HCT116 (cell line): ENCODE measurements around the gene C1QTNF2. TPM values are rescaled to one million over a fixed set of nuclear protein-coding genes. Genes with fewer than 3 reads are reported as not detected.

Experiments used
- ATAC-seq: fragments of 200-7000 bp; cut with Tn5 transposase; 2 replicates; pipeline ENCODE4 v1.9.1; 2020; ENCODE audit warnings: mild to moderate bottlenecking, moderate library complexity
- BruUV-seq: library from RNA; stranded (reverse); fragments of 400-500 nt; replicated peaks from 2 replicates; lab custom pipeline; 2021; lab: Mats Ljungman, UMichigan
- CTCF ChIA-PET: fragments of 300-600 bp; sonication (Branson Sonifier 250); formaldehyde crosslinking; loops from one replicate; lab custom pipeline; 2021; ENCODE audit warnings: antibody characterized with exemption; lab: Charles Lee
- POLR2A ChIA-PET: fragments of 300-600, 350-600 bp; sonication (Branson Sonifier 250); formaldehyde crosslinking; loops from one replicate; lab custom pipeline; 2021; ENCODE audit warnings: antibody characterized with exemption; lab: Charles Lee
- RAD21 ChIA-PET, 2 experiments: fragments of 300-600 bp; sonication (Branson Sonifier 250); formaldehyde crosslinking; loops; one replicate each; lab custom pipeline; 2023; ENCODE audit warnings: low total read pairs in 2 of 2; ENCODE audit not compliant: uncharacterized antibody in 2 of 2, unreplicated experiment in 2 of 2, low non-redundant PET in 1 of 2; lab: Charles Lee
- DNase-seq: peaks from one replicate; pipeline ENCODE4 v3.0.0-alpha.2; 2010; ENCODE audit warnings: low read depth, low spot score
- H2AFZ ChIP-seq: fragments of 200-600 bp; shearing (Covaris generic), sonication (generic); 2 replicates; pipeline ENCODE4 v1.6.1; 2017; ENCODE audit warnings: low read depth, mixed run types, mixed read lengths, antibody characterized with exemption, low read length; ENCODE audit not compliant: poor library complexity, severe bottlenecking
- H3K27ac ChIP-seq: 2 replicates; pipeline ENCODE4 v1.5.1; 2012; ENCODE audit warnings: low read depth, low read length
- H3K27me3 ChIP-seq: fragments of 200-600 bp; sonication (generic); 2 replicates; pipeline ENCODE4 v1.6.1; 2016; ENCODE audit warnings: mixed run types, low read length, mixed read lengths; ENCODE audit not compliant: insufficient read depth
- H3K36me3 ChIP-seq, 2 experiments: fragments of 200-500 bp in 1 of 2; fragments of 200-600 bp in 1 of 2; sonication (Bioruptor generic) in 1 of 2; sonication (generic) in 1 of 2; 2 replicates each; pipeline versions ENCODE4 v1.5.1 to v1.6.1; 2014 to 2016; ENCODE audit warnings: low read length in 2 of 2, inconsistent platforms in 1 of 2, mixed read lengths in 1 of 2, mixed run types in 1 of 2; ENCODE audit not compliant: insufficient read depth in 2 of 2, control insufficient read depth in 1 of 2
- H3K4me1 ChIP-seq, 2 experiments: fragments of 200-600 bp in 1 of 2; sonication (generic) in 1 of 2; 2 replicates each; pipeline versions ENCODE4 v1.5.1 to v1.6.1; 2012 to 2017; ENCODE audit warnings: low read length in 2 of 2, inconsistent platforms in 1 of 2, mild to moderate bottlenecking in 1 of 2, mixed read lengths in 1 of 2, mixed run types in 1 of 2, moderate library complexity in 1 of 2; ENCODE audit not compliant: insufficient read depth in 2 of 2, control insufficient read depth in 1 of 2
- H3K4me2 ChIP-seq: fragments of 200-600 bp; sonication (generic); 2 replicates; pipeline ENCODE4 v1.6.1; 2017; ENCODE audit warnings: mixed run types, low read length, mixed read lengths
- H3K4me3 ChIP-seq, 2 experiments: fragments of 200-600 bp in 1 of 2; sonication (generic) in 1 of 2; replicated peaks in 1 of 2; 2 replicates each; pipeline ENCODE4 v1.5.1; 2011 to 2016; ENCODE audit warnings: low read length in 2 of 2, control low read depth in 1 of 2, low read depth in 1 of 2, mild to moderate bottlenecking in 1 of 2, mixed read lengths in 1 of 2, mixed run types in 1 of 2
- H3K79me2 ChIP-seq: fragments of 200-600 bp; sonication (generic); 2 replicates; pipeline ENCODE4 v1.6.1; 2017; ENCODE audit warnings: mild to moderate bottlenecking, mixed run types, low read length, moderate library complexity, mixed read lengths; ENCODE audit not compliant: insufficient read depth
- H3K9ac ChIP-seq: fragments of 200-600 bp; sonication (generic); 2 replicates; pipeline ENCODE4 v1.6.1; 2016; ENCODE audit warnings: low read length, mixed read lengths
- H3K9me2 ChIP-seq: fragments of 200-600 bp; sonication (generic), shearing (Covaris generic); 2 replicates; pipeline ENCODE4 v1.6.1; 2017; ENCODE audit warnings: mixed run types, mild to moderate bottlenecking, moderate library complexity; ENCODE audit not compliant: insufficient read depth
- H3K9me3 ChIP-seq, 2 experiments: fragments of 200-500 bp in 1 of 2; fragments of 200-600 bp in 1 of 2; sonication (Bioruptor generic) in 1 of 2; sonication (generic) in 1 of 2; 2 replicates each; pipeline ENCODE4 v1.6.1; 2014 to 2017; ENCODE audit warnings: low read length in 2 of 2, mixed read lengths in 2 of 2, inconsistent platforms in 1 of 2, low read depth in 1 of 2, mild to moderate bottlenecking in 1 of 2, mixed run types in 1 of 2, moderate library complexity in 1 of 2; ENCODE audit not compliant: control insufficient read depth in 1 of 2, insufficient read depth in 1 of 2
- H4K20me1 ChIP-seq: fragments of 200-600 bp; sonication (generic), shearing (Covaris generic); 2 replicates; pipeline ENCODE4 v1.6.1; 2017; ENCODE audit warnings: mixed run types, mild to moderate bottlenecking, moderate library complexity; ENCODE audit not compliant: insufficient read depth
- ATF3 ChIP-seq: IDR thresholded peaks from 2 replicates; pipeline ENCODE4 v1.6.1; 2012
- CBX3 ChIP-seq: IDR thresholded peaks from 2 replicates; pipeline ENCODE4 v1.6.1; 2012; ENCODE audit warnings: low read depth
- CEBPB ChIP-seq: IDR thresholded peaks from 2 replicates; pipeline ENCODE4 v1.6.1; 2012; ENCODE audit warnings: low read depth
- EZH2phosphoT487 ChIP-seq: fragments of 200-600 bp; IDR thresholded peaks from 2 replicates; pipeline ENCODE4 v1.6.1; 2018; ENCODE audit warnings: antibody characterized with exemption, borderline replicate concordance
- RAD21 ChIP-seq: IDR thresholded peaks from 2 replicates; pipeline ENCODE4 v1.6.1; 2012; ENCODE audit warnings: low read depth, mild to moderate bottlenecking
- REST ChIP-seq: IDR thresholded peaks from 2 replicates; pipeline ENCODE4 v1.6.1; 2012; ENCODE audit warnings: low read depth
- SIN3A ChIP-seq: IDR thresholded peaks from 2 replicates; pipeline ENCODE4 v1.6.1; 2012; ENCODE audit warnings: low read depth
- SRF ChIP-seq: IDR thresholded peaks from 2 replicates; pipeline ENCODE4 v1.6.1; 2012; ENCODE audit warnings: low read depth
- YY1 ChIP-seq: IDR thresholded peaks from 2 replicates; pipeline ENCODE4 v1.6.1; 2011; ENCODE audit warnings: low read length, low read depth, moderate library complexity, mild to moderate bottlenecking; ENCODE audit not compliant: insufficient replicate concordance; ENCODE audit errors: extremely low read depth
- ZFX ChIP-seq: fragments of 450-650 bp; IDR thresholded peaks from 2 replicates; pipeline ENCODE4 v1.6.1; 2017
- ZNF274 ChIP-seq: fragments of 200-500 bp; sonication (Bioruptor generic); IDR thresholded peaks from 2 replicates; pipeline ENCODE4 v1.6.1; 2014; ENCODE audit warnings: mild to moderate bottlenecking, low read depth, low read length, inconsistent platforms
- intact Hi-C: fragments of 100-400 bp; cut with micrococcal nuclease; formaldehyde crosslinking; loops from 2 replicates; pipeline ENCODE4 v1.10.0; 2022
- total RNA-seq: library from RNA; stranded (reverse); gene quantifications from one replicate; pipeline ENCODE4 v1.2.1, GENCODE V29; 2021; ENCODE audit not compliant: unreplicated experiment
- TF ChIP-seq, protein P1 (sequence below): IDR thresholded peaks from 2 replicates; pipeline ENCODE4 v1.6.1; 2012
- TF ChIP-seq, protein P2 (sequence below): IDR thresholded peaks from 2 replicates; pipeline ENCODE4 v1.6.1; 2011; ENCODE audit warnings: mild to moderate bottlenecking, low read length, moderate library complexity; ENCODE audit not compliant: insufficient replicate concordance; ENCODE audit errors: extremely low read depth

The C1QTNF2 gene
- total RNA-seq, 1 experiment from 2014 or later, result 0.15 TPM

DNA sequence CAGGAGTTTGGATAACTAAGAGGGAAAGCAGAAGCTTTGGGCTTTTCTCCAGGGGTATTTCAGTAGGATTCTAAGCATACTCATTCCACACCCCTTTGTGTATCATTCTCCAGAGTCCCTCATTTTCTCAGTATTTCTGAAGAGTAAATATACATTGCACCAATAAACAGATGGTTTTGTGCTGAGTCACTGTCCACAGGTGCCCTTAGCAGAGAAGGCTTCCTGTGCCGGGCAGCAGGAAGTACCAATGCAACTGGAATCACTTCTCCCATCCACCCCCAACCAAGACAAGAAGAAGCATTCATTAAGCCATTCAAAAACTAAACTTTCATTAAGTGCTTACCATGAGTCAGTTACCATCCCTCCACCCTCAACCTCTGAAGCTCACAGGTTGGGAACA, 54.5 kb downstream of the C1QTNF2 start (continued):
- TF ChIP-seq REST, result no peak

DNA sequence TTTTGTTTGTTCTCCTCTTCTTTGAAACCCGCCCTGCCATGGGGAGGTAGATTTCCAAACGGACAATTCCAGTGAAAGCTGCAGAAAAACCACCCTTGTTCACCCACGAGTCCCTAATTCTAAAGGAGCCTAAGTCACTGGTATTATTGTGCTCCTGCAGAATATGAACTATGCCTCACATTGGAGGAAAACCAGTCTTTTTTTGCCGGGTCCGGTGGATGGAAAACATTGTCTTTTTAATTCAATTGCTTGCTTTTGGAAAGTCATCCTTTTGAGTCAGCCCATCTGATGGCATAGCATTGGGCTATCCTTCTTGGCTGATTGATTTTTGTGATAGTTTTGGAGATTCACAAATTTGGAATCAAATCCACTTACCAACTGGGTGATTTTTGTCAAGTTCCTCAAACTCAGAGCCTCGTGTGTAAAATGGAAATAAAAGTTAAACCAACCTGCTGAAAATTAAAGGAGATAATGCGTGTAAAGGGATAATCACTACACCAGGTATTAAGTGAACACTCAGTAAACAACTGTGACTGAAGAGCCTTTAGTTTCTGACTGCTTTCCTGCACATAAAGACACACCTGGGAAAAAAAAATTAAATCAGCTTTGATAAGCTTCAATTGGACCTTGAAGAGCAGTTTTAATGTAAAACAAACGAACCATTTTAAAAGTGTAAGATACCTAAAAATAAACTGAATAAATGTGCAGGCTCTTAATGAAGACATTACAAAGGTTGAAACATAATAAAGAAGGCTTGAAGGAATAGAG, 57.3 kb downstream of the C1QTNF2 start:
- Histone ChIP-seq H4K20me1 (no peaks in the 10 kb centered on the region), H3K9me3 (no peaks in the 10 kb centered on the region), H3K27ac (peak overlapping the region; percentile 29; the same call in 1 of the 2 replicates), H2AFZ (peak overlapping the region; percentile 53), H3K4me3 (peak overlapping the region; percentile 58 to 71), H3K9ac (peak overlapping the region; percentile 61), H3K36me3 (no peaks in the 10 kb centered on the region), H3K9me2 (no peaks in the 10 kb centered on the region), H3K79me2 (no peaks in the 10 kb centered on the region), H3K4me2 (peak overlapping the region; percentile 96), H3K27me3 (no peaks in the 10 kb centered on the region), H3K4me1 (peaks cover 14 to 41% of the 10 kb centered on the region in 2 experiments)
- CTCF ChIA-PET, result no interaction called here
- DNase-seq (no peak), ATAC-seq (no peak)
- POLR2A ChIA-PET, result interaction anchor here (0.7 kb wide), 1 partner anchor 93 kb away, joined by 3 read pairs; no protein-coding TSS in a partner anchor
- intact Hi-C loops, result no loop called here
- BruUV-seq, result no TSS peak
- RAD21 ChIA-PET, result no interaction called here
- TF ChIP-seq REST, result no peak
- no peak for TF ChIP-seq YY1
- TF ChIP-seq, protein P1, sequence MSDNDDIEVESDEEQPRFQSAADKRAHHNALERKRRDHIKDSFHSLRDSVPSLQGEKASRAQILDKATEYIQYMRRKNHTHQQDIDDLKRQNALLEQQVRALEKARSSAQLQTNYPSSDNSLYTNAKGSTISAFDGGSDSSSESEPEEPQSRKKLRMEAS, result no peak
- no peak for TF ChIP-seq CEBPB
- TF ChIP-seq SIN3A, result no peak
- TF ChIP-seq, protein P2, sequence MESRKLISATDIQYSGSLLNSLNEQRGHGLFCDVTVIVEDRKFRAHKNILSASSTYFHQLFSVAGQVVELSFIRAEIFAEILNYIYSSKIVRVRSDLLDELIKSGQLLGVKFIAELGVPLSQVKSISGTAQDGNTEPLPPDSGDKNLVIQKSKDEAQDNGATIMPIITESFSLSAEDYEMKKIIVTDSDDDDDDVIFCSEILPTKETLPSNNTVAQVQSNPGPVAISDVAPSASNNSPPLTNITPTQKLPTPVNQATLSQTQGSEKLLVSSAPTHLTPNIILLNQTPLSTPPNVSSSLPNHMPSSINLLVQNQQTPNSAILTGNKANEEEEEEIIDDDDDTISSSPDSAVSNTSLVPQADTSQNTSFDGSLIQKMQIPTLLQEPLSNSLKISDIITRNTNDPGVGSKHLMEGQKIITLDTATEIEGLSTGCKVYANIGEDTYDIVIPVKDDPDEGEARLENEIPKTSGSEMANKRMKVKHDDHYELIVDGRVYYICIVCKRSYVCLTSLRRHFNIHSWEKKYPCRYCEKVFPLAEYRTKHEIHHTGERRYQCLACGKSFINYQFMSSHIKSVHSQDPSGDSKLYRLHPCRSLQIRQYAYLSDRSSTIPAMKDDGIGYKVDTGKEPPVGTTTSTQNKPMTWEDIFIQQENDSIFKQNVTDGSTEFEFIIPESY, result no peak
- no peak for TF ChIP-seq ZNF274
- no peak for TF ChIP-seq ATF3
- TF ChIP-seq SRF, result no peak
- TF ChIP-seq CBX3, result no peak
- no peak for TF ChIP-seq RAD21
- no peak for TF ChIP-seq EZH2phosphoT487
- no peak for TF ChIP-seq ZFX
